GM23338 (cell line): Measurements from ENCODE around the gene TRNP1.

Experiments used
- CTCF ChIP-seq, 2 experiments: fragments of 200-600 bp in 1 of 2; sonication (generic) in 1 of 2; conservative IDR thresholded peaks; 2 replicates each; pipeline versions ENCODE4 v1.5.1 to v1.6.1; 2016 to 2017; ENCODE audit warnings: antibody characterized with exemption in 2 of 2, low read depth in 2 of 2, mild to moderate bottlenecking in 2 of 2, moderate library complexity in 1 of 2
- EZH2 ChIP-seq: fragments of 200-600 bp; sonication (generic); IDR thresholded peaks from one replicate; pipeline ENCODE4 v1.8.0; 2017; ENCODE audit warnings: antibody characterized with exemption, mild to moderate bottlenecking, low read depth; ENCODE audit not compliant: unreplicated experiment
- EZH2phosphoT487 ChIP-seq: fragments of 200-600 bp; sonication (generic); IDR thresholded peaks from one replicate; pipeline ENCODE4 v1.8.1; 2018; ENCODE audit warnings: antibody characterized with exemption; ENCODE audit not compliant: unreplicated experiment
- STAT1 ChIP-seq: IDR thresholded peaks from one replicate; pipeline ENCODE4 v1.6.1; 2016; ENCODE audit warnings: antibody characterized with exemption; ENCODE audit not compliant: unreplicated experiment

GRCh38 chr1:27004471-27005165, 11.1 kb downstream of the TRNP1 start:
- TF ChIP-seq EZH2 (no peak), EZH2phosphoT487 (no peak), CTCF (conservative IDR thresholded peaks at IDR 0.05; ENCODE audit: low read depth in 2 of 2) (no peak), STAT1 (no peak)
